SK-N-SH treated with all-trans-retinoic acid at 6 μM for 48 hours (cell line): Measurements from ENCODE around the gene CCDC40.

Experiments
- ARNTL ChIP-seq: fragments of 450-650 bp; formaldehyde crosslinking; IDR thresholded peaks from 2 replicates; pipeline ENCODE4 v1.5.0; 2020; ENCODE audit warnings: low read depth, mild to moderate bottlenecking, moderate library complexity, borderline replicate concordance
- BACH2 ChIP-seq: fragments of 250-450 bp; sonication (Bioruptor Pico); IDR thresholded peaks from 2 replicates; pipeline ENCODE4 v1.9.0; 2021; ENCODE audit warnings: mild to moderate bottlenecking, borderline replicate concordance
- TCF4 ChIP-seq: fragments of 250-450 bp; sonication (Bioruptor Pico); IDR thresholded peaks from 2 replicates; pipeline ENCODE4 v1.8.0; 2021; ENCODE audit warnings: mild to moderate bottlenecking, moderate library complexity, borderline replicate concordance
- TOX ChIP-seq: fragments of 250-450 bp; sonication (Bioruptor Pico); IDR thresholded peaks from 2 replicates; pipeline ENCODE4 v1.8.0; 2021; ENCODE audit warnings: mild to moderate bottlenecking, moderate library complexity, borderline replicate concordance
- ZFP3 ChIP-seq: fragments of 250-450 bp; sonication (Bioruptor Pico); IDR thresholded peaks from 2 replicates; pipeline ENCODE4 v1.5.0; 2020; ENCODE audit warnings: mild to moderate bottlenecking, moderate library complexity
- ZFP30 ChIP-seq: fragments of 450-650 bp; formaldehyde crosslinking; IDR thresholded peaks from 2 replicates; pipeline ENCODE4 v1.5.0; 2022; ENCODE audit warnings: mild to moderate bottlenecking, moderate library complexity

GRCh38 chr17:79990704-79991103, 45.7 kb upstream of the CCDC40 start:
- TF ChIP-seq ZFP3 (CRISPR knock-in tag) (no peak), ARNTL (CRISPR knock-in tag) (no peak), TOX (CRISPR knock-in tag) (no peak), ZFP30 (CRISPR knock-in tag) (no peak), TCF4 (CRISPR knock-in tag) (no peak), BACH2 (CRISPR knock-in tag) (no peak)
